NCI-H2081 (cell line): ENCODE measurements around the gene MYO5B.
A peak's percentile ranks its signal among the peaks of the same experiment; 100 is the strongest.
"Not testable (repeated sequence)": the region's sequence is repeated elsewhere in the genome, so short reads cannot be mapped to it uniquely, and the experiment has no call there.

Experiments used
- DNase-seq, 2 experiments: peaks; one replicate each; lab custom pipeline; 2025; lab: John Stamatoyannopoulos, UW

The MYO5B gene

DNA sequence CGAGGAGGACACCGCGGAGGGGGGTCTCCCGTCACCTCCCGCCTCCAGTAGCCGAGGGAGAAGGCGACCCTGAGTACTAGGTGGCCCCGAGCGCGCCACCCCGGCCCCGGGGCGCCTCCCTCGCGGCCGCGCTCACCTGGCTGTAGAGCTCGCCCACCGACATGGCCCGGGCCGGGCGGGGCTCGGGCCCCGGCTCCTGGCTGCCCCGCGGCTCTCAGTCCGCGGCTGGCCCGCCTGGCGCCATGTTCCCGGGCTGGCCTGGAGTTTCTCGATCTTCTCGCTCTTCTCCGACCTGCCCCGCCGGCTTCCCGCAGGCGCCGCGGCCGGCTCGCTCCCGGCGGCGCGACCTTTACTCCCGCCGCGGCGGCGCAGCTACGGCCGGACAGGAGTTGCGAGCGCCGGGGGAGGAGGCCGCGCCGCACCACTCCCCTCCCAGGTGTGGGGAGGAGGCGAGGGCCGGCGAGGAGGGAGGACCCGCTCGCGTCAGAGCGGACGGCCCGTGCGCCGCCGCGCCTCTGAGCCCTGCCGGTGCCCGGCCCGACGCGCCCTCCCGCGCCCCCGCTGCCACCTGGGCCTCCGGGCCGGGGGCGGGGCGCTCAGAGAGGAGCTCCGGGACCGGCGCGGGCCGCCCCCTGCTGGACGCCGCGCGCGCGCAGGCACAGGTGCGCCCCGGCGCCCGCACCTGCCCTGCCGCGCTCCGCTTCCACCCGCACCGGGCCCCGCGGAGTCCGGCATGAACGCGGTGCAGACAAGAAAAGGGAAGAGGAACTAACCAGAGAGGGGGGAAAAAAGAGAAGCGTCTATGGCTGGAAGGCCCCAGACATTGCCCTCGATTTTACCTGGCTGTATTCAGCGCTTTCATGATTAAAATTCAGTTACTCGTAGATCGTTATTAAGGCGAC, at the start of gene MYO5B:
Gene MYO5B (minus strand): TSS at position 517 of the 902 bp plus-strand sequence. CDS start 354 bp downstream, at position 163.
- DNase-seq: peak; percentile 44

DNA sequence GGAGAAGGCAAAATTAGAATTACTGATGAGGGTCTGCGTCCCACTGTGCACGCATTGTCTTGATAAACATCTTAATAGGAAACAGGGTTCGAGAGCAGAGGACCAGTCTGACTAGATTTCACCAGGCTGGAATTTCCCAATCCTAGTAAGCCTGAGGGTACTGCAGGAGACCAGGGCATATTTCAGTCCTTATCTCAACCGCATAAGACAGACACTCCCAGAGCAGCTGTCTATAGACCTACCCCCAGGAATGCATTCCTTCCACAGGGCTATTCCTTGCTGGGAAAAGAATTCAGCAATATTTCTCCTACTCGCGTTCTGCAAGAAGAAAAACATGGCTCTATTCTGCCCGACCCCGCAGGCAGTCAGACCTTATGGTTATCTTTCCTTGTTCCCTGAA, 46.8 kb upstream of the MYO5B start:
- DNase-seq: not testable (repeated sequence)

DNA sequence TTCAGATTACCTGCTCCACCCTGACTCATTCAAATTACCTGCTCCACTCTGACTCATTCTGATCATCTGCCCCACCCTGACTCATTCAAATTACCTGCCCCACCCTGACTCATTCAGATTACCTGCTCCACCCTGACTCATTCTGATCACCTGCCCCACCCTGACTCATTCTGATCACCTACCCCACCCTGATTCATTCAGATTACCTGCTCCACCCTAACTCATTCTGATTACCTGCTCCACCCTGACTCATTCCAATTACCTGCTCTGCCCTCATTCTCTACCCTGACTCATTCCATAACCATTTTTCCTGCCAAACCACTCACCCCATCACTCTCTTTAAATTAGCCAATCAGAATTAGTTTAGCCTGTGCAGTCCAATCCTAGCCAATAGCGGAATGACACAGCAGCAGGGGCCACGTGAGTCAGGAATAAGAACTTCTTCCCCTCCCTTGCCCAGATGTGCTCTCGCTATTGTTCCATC, 45.2 kb upstream of the MYO5B start:
- DNase-seq: no peak

DNA sequence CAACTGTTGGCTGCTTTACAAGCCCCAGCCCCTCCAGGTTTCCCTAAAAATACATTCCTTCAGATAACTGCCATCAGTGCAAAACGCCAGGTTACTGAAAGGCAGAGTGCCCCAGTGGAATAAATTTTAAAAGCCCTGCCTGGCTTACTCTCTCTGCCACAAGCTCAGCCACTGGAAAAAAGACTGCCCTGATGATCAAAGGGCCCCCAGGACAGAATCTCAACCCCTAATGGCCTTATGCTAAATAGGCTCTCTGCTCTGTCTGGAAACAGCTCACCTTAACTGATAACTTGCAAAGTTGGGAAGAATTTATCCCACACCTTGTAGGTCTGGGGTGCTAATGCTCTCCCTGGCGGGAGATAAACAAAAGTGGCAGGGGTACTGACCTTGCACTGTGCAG, 37.5 kb upstream of the MYO5B start:
- no peak for DNase-seq

DNA sequence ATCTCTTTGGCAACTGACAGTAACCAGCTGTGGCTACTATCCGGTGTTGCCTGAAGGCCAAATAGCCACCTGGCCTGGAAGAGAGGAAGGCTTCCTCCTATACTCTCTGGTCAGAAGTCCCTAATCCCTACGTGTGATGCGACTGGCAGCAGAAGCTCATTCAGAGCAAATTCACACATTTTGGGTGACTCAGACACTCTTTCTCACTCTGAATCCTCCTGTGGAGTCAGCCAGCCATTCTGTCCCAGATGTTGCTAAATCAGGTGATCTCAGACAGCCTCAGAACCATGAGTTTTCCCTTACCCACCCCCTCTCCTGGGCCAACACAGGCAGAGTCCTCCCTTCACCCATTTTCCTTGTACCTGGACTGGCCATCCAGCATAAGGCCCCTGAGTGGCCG, 36.7 kb upstream of the MYO5B start:
- no peak for DNase-seq

DNA sequence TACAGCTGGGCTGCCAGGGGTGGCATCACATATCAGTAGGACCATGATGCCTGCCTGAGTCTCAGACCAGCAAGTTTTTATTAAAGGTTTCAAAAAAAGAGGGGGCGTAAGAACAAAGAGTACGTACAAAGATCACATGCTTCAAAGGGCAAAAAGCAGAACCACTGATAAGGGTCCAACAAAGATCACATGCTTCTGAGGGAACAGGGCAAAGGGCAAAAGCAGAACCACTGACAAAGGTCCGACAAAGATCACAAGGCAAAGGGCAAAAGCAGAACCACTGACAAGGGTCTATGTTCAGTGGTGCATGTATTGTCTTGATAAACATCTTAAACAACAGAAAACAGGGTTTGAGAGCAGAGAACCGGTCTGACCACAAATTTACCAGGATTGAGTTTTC, 25.3 kb upstream of the MYO5B start:
- not testable (repeated sequence) for DNase-seq

DNA sequence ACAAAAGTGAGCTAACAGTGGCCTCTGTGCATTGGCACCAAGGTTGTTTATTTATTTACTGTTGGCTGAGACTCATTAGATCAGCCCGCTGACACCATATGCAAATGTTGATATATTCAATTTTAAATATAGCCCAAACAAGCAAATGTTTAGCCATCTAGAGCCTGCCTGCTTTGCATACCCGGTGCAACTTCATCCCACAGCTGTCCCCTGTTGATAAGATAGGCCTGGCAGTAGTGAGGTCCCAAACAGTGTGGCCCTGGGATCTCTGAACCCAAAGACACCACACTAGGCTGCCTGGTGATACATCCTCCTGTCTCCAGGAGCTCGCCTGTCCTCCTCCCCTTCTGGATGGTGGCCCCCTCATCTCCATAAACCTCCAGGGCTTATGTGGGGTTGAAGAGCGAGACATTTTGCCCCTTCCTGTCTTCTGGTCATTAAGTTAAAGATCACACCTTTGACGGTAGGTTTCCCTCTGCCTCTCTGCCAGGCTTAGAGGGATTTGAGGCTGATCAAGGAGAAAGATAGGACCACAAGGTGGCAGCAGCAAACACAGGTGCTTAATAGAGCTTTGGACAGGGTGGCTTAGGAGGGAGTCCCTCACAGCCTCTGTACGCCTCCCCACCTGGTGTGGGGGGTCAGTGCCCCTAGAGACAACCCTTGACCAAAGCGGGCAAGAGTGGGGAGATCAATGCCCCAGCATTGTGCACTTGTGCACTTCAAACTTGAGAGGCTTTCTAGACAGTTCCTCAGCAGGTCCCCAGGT, 23.7 kb upstream of the MYO5B start:
- DNase-seq: no peak

DNA sequence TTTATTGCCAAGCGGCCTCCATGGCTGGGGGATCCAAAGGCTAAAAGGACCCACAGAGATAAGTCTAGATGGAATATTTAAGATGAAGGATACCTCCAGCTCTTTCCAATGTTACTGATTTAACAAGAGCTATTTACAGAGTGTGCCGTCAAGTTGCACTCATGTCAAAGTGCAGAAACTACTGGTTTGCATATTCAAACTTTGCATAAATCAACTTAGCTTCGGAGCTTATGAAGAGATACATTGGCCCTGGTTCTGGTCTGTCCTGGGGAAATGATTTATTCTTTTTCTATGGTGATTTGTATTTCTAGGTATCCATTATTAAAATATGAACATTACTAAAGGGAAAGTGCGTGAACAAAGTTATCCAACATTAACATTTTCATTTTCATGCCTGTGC, 14.4 kb upstream of the MYO5B start:
- DNase-seq: no peak

DNA sequence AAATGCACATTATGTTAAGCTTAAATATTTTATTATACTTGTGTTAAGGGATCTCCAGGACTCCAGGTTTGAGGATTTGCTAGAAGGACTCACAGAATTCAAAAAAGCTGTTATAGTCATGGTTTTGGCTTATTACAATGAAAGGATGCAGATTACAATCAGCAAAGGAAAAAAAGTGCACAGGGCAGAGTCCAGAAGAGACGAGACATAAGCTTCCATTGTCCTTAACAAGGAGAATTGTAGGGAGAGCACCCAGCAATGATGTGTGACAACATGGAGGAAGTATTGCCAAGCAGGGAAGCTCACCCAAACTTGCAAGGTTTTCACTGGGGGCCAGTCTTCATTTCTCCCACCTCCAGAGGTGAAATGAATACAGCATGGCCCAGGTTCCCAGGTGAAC, 12.8 kb upstream of the MYO5B start:
- no peak for DNase-seq

DNA sequence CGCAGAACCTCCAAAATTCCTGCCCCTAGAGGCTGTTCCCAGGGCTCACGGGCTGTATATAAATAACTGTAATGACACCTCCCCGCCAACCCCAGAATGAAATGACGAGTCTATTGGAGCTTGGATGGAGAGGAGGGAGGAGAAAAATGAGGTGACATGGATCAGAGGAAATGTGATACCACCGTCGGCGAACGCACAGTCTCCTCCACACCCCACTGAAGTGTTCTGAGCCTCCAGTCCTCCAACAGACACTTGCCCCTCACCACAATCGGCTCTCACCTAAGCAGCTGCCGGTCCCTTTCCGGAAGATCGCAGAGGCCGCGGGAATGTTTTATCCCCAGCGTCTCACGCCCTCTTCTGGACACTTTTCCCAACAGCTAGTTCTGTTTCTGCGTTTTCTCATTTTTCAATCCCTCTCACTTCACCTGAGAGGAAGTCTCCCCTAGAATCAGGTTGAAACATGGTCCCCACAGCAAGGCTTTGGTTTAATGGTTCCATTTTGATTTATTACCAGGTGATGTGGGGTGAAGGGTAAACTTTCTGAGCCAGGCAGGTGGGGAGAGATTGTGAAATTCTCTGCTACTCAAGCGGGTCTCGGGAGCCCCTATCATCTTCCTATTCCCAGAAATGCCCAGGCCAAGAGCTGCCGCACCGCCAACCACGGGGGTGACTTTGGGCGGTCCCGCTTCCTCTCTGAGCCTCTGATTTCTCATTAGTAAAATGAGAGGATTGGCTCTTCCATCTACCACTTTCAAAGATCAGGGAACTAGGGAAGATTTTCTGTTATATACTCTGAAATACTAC, 9.1 kb upstream of the MYO5B start:
- DNase-seq: peak; percentile 55 to 67

DNA sequence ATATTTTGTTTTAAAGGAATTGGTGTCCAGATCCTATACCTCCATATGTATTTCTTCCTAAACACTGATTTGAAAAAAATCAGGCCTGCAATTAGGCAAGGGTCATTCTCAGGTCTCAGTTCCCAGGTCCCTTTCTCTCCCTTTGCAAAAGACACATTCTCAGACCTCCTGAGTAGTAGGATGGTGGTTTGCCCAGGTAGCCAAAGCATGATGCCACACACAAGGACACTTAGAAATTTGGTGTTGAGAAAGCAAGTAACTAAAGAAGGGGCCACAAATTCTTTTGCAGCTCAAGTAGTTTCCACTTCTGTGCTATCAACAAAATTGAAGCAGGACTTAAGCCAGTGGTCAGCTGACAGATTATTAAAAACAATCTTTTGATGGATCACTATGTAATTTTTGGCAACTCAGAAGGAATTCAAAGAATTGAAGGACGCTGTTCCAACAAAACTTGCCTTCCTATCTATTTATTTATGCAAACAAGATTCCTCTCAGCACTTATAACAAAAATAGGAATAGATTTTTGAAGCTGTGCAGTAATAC, 6.6 kb upstream of the MYO5B start:
- DNase-seq: no peak

DNA sequence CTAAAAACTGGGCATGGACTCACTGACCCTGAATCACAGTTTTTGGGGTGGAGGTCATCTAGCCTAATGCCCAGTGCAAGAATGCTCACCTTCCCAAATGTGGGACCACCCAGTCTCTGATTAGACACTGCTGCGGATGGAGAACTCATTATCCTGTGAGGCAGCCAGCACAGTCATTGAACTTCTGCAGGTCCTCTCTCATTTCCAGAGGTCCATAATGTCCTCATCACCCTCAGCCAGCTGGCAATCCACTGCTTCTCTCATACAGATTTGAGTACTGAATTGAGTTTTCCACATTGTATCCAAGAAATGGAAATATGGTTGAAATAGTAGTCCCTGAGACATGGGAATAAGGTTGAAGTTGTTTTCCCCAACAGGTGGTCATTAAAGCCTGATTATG, 5.0 kb upstream of the MYO5B start:
- DNase-seq: no peak

DNA sequence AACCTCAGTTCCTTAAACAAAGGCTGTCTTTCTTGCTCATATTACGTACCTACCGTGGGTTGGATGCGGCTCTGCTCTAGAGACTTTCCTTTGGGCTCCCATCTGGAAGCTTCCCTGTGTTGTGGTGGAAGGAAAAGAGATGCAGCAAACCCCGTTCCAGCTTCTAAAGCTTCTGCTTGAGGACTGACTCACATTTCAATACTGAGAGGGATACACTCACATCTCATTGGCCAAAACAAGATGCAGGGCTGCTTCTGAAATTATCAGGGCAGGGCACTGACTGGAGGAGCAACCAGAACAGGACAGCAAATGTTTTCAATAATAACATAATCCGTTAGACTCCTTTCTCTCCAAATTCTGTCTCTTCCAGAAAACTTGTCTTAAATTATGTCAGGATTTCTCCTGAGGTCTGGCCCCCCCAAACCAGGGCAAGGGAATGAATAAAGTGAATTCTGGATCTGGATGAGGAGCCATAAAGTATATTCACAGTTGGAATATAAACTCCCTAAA, 4.5 kb upstream of the MYO5B start:
- no peak for DNase-seq

DNA sequence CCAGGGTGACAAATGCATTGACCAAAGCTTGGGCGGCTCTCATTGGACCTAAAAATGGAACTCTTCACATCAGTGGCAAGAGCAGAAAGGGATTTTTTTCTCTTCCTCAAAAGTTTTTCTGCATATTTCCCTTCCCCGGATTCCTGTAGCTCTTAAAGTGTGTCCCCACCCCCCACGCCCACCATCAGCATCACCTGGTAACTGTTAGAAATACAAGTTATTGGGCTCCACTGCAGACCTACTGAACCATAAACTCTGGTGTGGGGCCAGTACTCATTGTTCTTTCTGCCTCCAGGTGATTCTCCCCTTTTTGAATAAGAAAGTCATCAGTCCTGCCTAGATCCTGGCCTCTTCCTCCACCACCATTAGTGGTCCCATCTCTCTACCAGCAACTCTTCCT, 1.3 kb upstream of the MYO5B start:
- no peak for DNase-seq

DNA sequence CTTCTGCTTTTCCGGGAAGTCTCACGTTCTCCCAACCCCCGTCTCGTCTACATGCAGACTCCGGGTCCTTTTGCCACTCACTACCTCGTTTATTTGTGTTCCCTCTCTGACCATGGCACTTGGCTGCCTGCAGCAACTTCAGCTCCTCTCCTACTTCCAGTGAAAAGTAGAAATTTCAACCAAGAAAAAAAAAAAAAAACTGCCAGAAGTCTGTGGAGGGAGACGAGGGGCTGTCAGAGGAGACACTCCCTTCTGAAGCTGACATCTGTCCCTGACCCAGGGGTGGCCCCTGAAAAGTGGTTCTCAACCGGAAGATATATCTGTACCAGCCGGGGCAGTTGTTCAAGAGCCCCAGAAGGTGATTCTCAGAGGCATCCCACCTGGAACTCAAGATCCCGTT, 742 bp upstream of the MYO5B start:
- no peak for DNase-seq

DNA sequence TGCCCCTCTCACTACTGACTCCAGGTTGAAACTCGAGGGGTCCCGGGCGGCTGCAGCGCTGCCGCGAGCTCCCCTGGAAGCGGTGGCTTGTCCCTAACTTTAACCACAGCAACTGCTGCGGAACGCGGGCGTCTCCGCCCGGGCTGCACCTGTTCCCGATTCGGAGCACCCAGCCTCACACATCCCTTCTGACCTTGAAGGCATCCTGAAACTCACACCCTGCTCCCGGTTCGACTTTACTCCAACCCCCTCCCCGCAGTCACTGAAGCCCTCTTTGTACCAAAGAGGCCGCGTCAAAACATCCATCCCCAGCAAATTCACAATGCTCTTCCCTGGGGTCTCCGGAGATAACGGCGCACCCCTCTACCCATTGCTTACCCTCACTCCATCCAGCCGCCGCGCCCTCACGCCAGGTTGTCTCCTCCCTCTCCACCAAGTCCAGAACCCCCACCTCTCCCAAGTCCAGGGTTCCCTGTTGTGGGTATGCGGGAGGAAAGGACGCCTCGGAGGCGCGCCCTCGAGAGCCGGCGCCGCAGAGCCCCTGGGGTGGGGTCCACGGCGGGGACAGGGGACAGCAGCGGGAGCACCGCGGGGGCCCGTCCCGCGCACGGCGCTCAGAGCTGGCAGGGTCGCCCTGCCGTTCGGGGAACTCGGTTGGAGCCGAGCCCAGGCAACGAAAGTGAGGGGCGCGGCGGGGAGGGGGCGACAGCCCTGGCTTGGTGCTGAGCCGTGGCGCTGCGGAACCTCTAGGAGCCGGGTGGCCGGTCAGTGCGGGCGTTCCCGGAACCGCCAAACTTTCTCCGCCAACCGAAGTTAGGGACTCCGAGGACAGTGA, 934 bp downstream of the MYO5B start:
- DNase-seq: no peak

DNA sequence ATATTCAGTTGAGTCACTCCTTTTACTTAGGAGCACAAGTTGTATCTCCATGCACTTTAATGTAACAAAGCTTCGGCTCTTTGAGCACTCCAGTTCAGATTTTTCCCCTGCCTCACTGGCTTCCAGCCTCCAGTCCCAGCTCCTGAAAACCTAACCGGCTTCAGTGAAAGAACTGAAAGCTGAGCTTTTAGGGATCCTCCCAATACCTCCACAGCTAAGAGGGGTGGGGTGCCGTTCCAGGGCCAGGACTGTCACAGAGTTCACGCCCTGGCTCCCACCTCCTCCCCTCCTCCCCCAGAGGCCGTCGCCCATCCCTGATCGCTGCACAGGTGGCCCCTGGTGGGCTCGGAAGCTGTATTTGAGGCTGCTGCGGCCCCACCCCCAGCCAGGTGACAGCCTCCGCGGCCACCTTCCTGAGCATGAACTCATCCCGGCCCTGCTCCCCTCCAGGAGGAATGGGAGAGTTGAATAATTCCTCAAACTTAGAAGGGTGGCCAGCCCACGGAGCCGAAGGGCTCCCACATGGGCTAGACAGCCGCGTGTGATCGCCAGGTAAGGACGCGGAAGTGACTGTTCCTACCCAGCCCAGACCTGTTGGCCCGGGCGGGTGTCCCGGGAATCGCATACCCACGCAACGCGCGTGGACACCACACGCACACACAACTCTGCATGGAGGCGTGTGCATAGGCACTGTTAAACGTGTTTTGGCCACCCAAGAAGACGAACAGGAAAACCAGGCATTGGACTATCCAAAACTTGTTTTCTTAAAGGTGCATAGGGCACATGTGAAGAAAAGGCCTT, 1.8 kb downstream of the MYO5B start:
- no peak for DNase-seq

DNA sequence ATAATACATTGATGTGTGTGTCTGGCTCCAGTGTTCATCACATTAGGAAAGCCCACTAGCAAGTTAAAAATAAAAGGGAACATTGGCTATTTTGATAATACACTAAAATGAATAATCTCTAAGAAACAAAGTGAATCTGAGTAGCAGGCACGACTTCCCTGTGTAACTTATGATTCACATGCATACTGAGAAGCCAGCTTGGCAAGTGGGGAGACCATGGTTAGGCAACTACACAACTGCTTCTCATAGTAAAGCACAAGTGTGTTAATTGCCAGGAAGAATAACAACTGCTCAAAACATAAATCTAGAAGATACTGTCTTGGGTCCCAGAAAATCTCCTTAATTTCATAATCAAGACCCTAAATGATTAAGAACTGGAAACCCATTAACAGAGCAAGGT, 4.0 kb downstream of the MYO5B start:
- no peak for DNase-seq

DNA sequence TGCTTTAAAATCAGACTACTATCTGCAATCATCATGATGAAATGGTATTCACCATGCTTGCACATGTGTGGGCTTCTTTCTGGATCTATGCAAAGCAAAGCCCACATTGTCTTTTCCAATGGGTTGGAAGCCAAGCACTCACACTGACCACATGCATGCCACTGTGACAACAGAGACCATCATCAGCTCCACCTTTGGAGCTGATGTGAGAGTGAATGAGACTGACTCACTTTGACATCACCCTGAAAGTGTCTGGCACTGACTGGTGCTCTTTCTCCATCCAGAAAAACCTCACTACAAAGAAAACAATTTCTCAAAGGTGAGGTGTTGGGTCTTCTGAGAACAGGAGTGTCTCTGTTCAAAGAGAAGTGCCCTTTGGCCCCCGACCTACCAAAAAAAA, 4.7 kb downstream of the MYO5B start:
- no peak for DNase-seq

DNA sequence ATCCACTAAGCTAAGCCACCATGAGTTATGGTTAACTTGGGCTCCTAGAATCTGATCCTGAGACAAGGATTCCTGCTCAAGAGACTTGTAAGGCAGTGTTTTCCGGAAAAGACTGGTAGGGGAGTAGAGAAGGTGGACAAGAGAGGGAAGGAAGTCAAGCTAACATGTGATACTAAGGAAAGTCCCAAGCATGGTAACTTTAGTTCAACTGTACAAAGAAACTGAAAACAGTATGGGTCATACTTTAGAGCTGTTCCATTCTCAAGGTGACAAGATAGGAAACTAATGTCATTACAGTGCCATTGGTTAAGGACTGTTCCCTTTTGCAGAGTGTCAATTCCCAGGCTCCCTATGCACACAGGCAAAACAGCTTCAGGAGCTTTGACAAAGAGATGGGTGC, 5.8 kb downstream of the MYO5B start:
- DNase-seq: no peak
